Measurements from ENCODE around the gene TLCD2.
"Not testable (repeated sequence)": the region's sequence is repeated elsewhere in the genome, so short reads cannot be mapped to it uniquely, and the experiment has no call there.

TLCD2 gene

GRCh38 chr17:1708791-1709346, 1.3 kb downstream of the TLCD2 start:
- not testable (repeated sequence) for H3K79me2 ChIP-seq (ENCODE audit: control insufficient read depth, insufficient read depth, low read length); H3K4me1 ChIP-seq (ENCODE audit: control insufficient read depth, low read depth, low read length); H3K56ac ChIP-seq (ENCODE audit: low read length); H3K79me1 ChIP-seq (ENCODE audit: low read length); H2BK5ac ChIP-seq (ENCODE audit: low read length); H3K4me3 ChIP-seq (ENCODE audit: low read length); H2AK5ac ChIP-seq (ENCODE audit: low read length); H2BK120ac ChIP-seq (ENCODE audit: low read depth, low read length); H3K27me3 ChIP-seq (ENCODE audit: insufficient read depth, low read length, poor library complexity); H3K18ac ChIP-seq (ENCODE audit: low read length); H4K5ac ChIP-seq (ENCODE audit: low read length); H3K23ac ChIP-seq (ENCODE audit: low read length); H3K27ac ChIP-seq (ENCODE audit: low read depth, low read length); H4K8ac ChIP-seq (ENCODE audit: low read depth, low read length); H3K4ac ChIP-seq (ENCODE audit: low read depth, low read length); H3K36me3 ChIP-seq (ENCODE audit: control insufficient read depth, insufficient read depth, low read length); H3K4me2 ChIP-seq (ENCODE audit: low read length); H2BK15ac ChIP-seq (replicated peaks; ENCODE audit: low read depth); DNase-seq; H3K9ac ChIP-seq (ENCODE audit: low read length)
- WGBS (ENCODE audit: extremely low coverage, insufficient coverage, low lambda C conversion rate): no CpG with 5 or more reads among the region's 10 CpGs

GRCh38 chr17:1707107-1707506, 3.1 kb downstream of the TLCD2 start:
- WGBS (ENCODE audit: extremely low coverage, insufficient coverage, low lambda C conversion rate): no CpG with 5 or more reads among the region's 5 CpGs
- Histone ChIP-seq H3K36me3 (ENCODE audit: control insufficient read depth, insufficient read depth, low read length) (no peaks in the 10 kb centered on the region), H3K4me3 (ENCODE audit: low read length) (no peak overlapping the region), H2BK15ac (replicated peaks; ENCODE audit: low read depth) (no peak overlapping the region), H3K79me2 (ENCODE audit: control insufficient read depth, insufficient read depth, low read length) (no peaks in the 10 kb centered on the region), H3K23ac (ENCODE audit: low read length) (no peak overlapping the region), H3K4ac (ENCODE audit: low read depth, low read length) (no peak overlapping the region), H3K79me1 (ENCODE audit: low read length) (no peaks in the 10 kb centered on the region), H4K5ac (ENCODE audit: low read length) (no peak overlapping the region), H2AK5ac (ENCODE audit: low read length) (no peak overlapping the region), H3K27ac (ENCODE audit: low read depth, low read length) (no peak overlapping the region), H3K18ac (ENCODE audit: low read length) (no peak overlapping the region), H3K27me3 (ENCODE audit: insufficient read depth, low read length, poor library complexity) (no peaks in the 10 kb centered on the region), H3K9ac (ENCODE audit: low read length) (no peak overlapping the region), H2BK5ac (ENCODE audit: low read length) (no peak overlapping the region), H3K4me2 (ENCODE audit: low read length) (no peak overlapping the region), H2BK120ac (ENCODE audit: low read depth, low read length) (no peak overlapping the region), H4K8ac (ENCODE audit: low read depth, low read length) (no peak overlapping the region), H3K4me1 (ENCODE audit: control insufficient read depth, low read depth, low read length) (no peaks in the 10 kb centered on the region), H3K56ac (ENCODE audit: low read length) (no peak overlapping the region)
- no peak for DNase-seq

GRCh38 chr17:1705004-1705403, 5.2 kb downstream of the TLCD2 start:
- Histone ChIP-seq H3K56ac (ENCODE audit: low read length) (no peak overlapping the region), H3K4me1 (ENCODE audit: control insufficient read depth, low read depth, low read length) (no peaks in the 10 kb centered on the region), H3K79me2 (ENCODE audit: control insufficient read depth, insufficient read depth, low read length) (no peaks in the 10 kb centered on the region), H3K79me1 (ENCODE audit: low read length) (no peaks in the 10 kb centered on the region), H3K4me3 (ENCODE audit: low read length) (no peak overlapping the region), H2AK5ac (ENCODE audit: low read length) (no peak overlapping the region), H3K4ac (ENCODE audit: low read depth, low read length) (no peak overlapping the region), H3K27ac (ENCODE audit: low read depth, low read length) (no peak overlapping the region), H3K4me2 (ENCODE audit: low read length) (no peak overlapping the region), H3K23ac (ENCODE audit: low read length) (no peak overlapping the region), H3K36me3 (ENCODE audit: control insufficient read depth, insufficient read depth, low read length) (no peaks in the 10 kb centered on the region), H2BK15ac (replicated peaks; ENCODE audit: low read depth) (no peak overlapping the region), H4K8ac (ENCODE audit: low read depth, low read length) (no peak overlapping the region), H2BK120ac (ENCODE audit: low read depth, low read length) (no peak overlapping the region), H4K5ac (ENCODE audit: low read length) (no peak overlapping the region), H3K9ac (ENCODE audit: low read length) (no peak overlapping the region), H2BK5ac (ENCODE audit: low read length) (no peak overlapping the region), H3K18ac (ENCODE audit: low read length) (no peak overlapping the region), H3K27me3 (ENCODE audit: insufficient read depth, low read length, poor library complexity) (no peaks in the 10 kb centered on the region)
- no peak for DNase-seq
- WGBS (ENCODE audit: extremely low coverage, insufficient coverage, low lambda C conversion rate): no CpG with 5 or more reads among the region's 7 CpGs

- Histone ChIP-seq H2BK5ac (ENCODE audit: low read length) (no peak overlapping the region), H3K4ac (ENCODE audit: low read depth, low read length) (no peak overlapping the region), H3K27me3 (ENCODE audit: insufficient read depth, low read length, poor library complexity) (no peaks in the 10 kb centered on the region), H3K23ac (ENCODE audit: low read length) (no peak overlapping the region), H2BK15ac (replicated peaks; ENCODE audit: low read depth) (no peak overlapping the region), H3K36me3 (ENCODE audit: control insufficient read depth, insufficient read depth, low read length) (no peaks in the 10 kb centered on the region), H3K79me2 (ENCODE audit: control insufficient read depth, insufficient read depth, low read length) (no peaks in the 10 kb centered on the region), H3K27ac (ENCODE audit: low read depth, low read length) (no peak overlapping the region), H3K4me2 (ENCODE audit: low read length) (no peak overlapping the region), H4K5ac (ENCODE audit: low read length) (no peak overlapping the region), H3K4me1 (ENCODE audit: control insufficient read depth, low read depth, low read length) (no peaks in the 10 kb centered on the region), H2BK120ac (ENCODE audit: low read depth, low read length) (no peak overlapping the region), H3K9ac (ENCODE audit: low read length) (no peak overlapping the region), H3K4me3 (ENCODE audit: low read length) (no peak overlapping the region), H3K18ac (ENCODE audit: low read length) (no peak overlapping the region), H3K79me1 (ENCODE audit: low read length) (no peaks in the 10 kb centered on the region), H3K56ac (ENCODE audit: low read length) (no peak overlapping the region), H2AK5ac (ENCODE audit: low read length) (no peak overlapping the region), H4K8ac (ENCODE audit: low read depth, low read length) (no peak overlapping the region)
- DNase-seq: no peak
- WGBS (ENCODE audit: extremely low coverage, insufficient coverage, low lambda C conversion rate): no CpG with 5 or more reads among the region's 4 CpGs
Measured at GRCh38 chr17:1703063-1703462, 7.1 kb downstream of the TLCD2 start.

- H3K36me3 ChIP-seq (ENCODE audit: control insufficient read depth, insufficient read depth, low read length); H2BK15ac ChIP-seq (replicated peaks; ENCODE audit: low read depth); H4K8ac ChIP-seq (ENCODE audit: low read depth, low read length); H3K56ac ChIP-seq (ENCODE audit: low read length); H3K9ac ChIP-seq (ENCODE audit: low read length); H3K4me3 ChIP-seq (ENCODE audit: low read length); H3K79me1 ChIP-seq (ENCODE audit: low read length); H2BK5ac ChIP-seq (ENCODE audit: low read length); H2AK5ac ChIP-seq (ENCODE audit: low read length); H3K18ac ChIP-seq (ENCODE audit: low read length); H3K23ac ChIP-seq (ENCODE audit: low read length); DNase-seq; H3K4ac ChIP-seq (ENCODE audit: low read depth, low read length); H4K5ac ChIP-seq (ENCODE audit: low read length); H3K4me2 ChIP-seq (ENCODE audit: low read length); H3K27me3 ChIP-seq (ENCODE audit: insufficient read depth, low read length, poor library complexity); H2BK120ac ChIP-seq (ENCODE audit: low read depth, low read length); H3K27ac ChIP-seq (ENCODE audit: low read depth, low read length); H3K79me2 ChIP-seq (ENCODE audit: control insufficient read depth, insufficient read depth, low read length); H3K4me1 ChIP-seq (ENCODE audit: control insufficient read depth, low read depth, low read length): not testable (repeated sequence)
- WGBS (ENCODE audit: extremely low coverage, insufficient coverage, low lambda C conversion rate): no CpG with 5 or more reads among the region's 5 CpGs
Measured at GRCh38 chr17:1699891-1700290, 10.3 kb downstream of the TLCD2 start.

- Histone ChIP-seq H4K8ac (ENCODE audit: low read depth, low read length) (no peak overlapping the region), H3K56ac (ENCODE audit: low read length) (no peak overlapping the region), H3K79me2 (ENCODE audit: control insufficient read depth, insufficient read depth, low read length) (no peaks in the 10 kb centered on the region), H3K4ac (ENCODE audit: low read depth, low read length) (no peak overlapping the region), H3K4me3 (ENCODE audit: low read length) (no peak overlapping the region), H3K23ac (ENCODE audit: low read length) (no peak overlapping the region), H2AK5ac (ENCODE audit: low read length) (no peak overlapping the region), H3K36me3 (ENCODE audit: control insufficient read depth, insufficient read depth, low read length) (no peaks in the 10 kb centered on the region), H3K9ac (ENCODE audit: low read length) (no peak overlapping the region), H2BK15ac (replicated peaks; ENCODE audit: low read depth) (no peak overlapping the region), H3K27ac (ENCODE audit: low read depth, low read length) (no peak overlapping the region), H3K4me2 (ENCODE audit: low read length) (no peak overlapping the region), H3K27me3 (ENCODE audit: insufficient read depth, low read length, poor library complexity) (no peaks in the 10 kb centered on the region), H3K79me1 (ENCODE audit: low read length) (no peaks in the 10 kb centered on the region), H2BK120ac (ENCODE audit: low read depth, low read length) (no peak overlapping the region), H4K5ac (ENCODE audit: low read length) (no peak overlapping the region), H3K4me1 (ENCODE audit: control insufficient read depth, low read depth, low read length) (no peaks in the 10 kb centered on the region), H3K18ac (ENCODE audit: low read length) (no peak overlapping the region), H2BK5ac (ENCODE audit: low read length) (no peak overlapping the region)
- no peak for DNase-seq
- WGBS (ENCODE audit: extremely low coverage, insufficient coverage, low lambda C conversion rate): no CpG with 5 or more reads among the region's 5 CpGs
Measured at GRCh38 chr17:1697681-1698080, 12.5 kb downstream of the TLCD2 start.

All from mesendoderm (in vitro differentiated cells).